Thoracic aorta (tissue), 2 donors: ENCODE measurements around the gene ANO4. TPM values are rescaled to one million over a fixed set of nuclear protein-coding genes. Genes with fewer than 3 reads are reported as not detected.

Experiments used
- ATAC-seq: fragments of 150-250 bp; one replicate; pipeline ENCODE4 v1.8.0; 2017; ENCODE audit warnings: low read depth; ENCODE audit not compliant: insufficient number of reproducible peaks, low FRiP score
- DNase-seq: peaks from one replicate; pipeline ENCODE4 v3.0.0-alpha.2; 2020; ENCODE audit warnings: low spot score
- H3K27ac ChIP-seq, 2 donors: fragments of 200-600 bp; sonication (generic); 1 replicate in 1 of 2; 2 replicates in 1 of 2; pipeline ENCODE4 v1.5.1; 2016; ENCODE audit warnings: mild to moderate bottlenecking in 2 of 2, moderate library complexity in 2 of 2
- H3K27me3 ChIP-seq: fragments of 200-600 bp; sonication (generic); replicated peaks from 2 replicates; pipeline ENCODE4 v1.6.0; 2016; ENCODE audit warnings: mild to moderate bottlenecking; ENCODE audit not compliant: insufficient read depth
- H3K36me3 ChIP-seq: fragments of 200-600 bp; sonication (generic); one replicate; pipeline ENCODE4 v1.5.1; 2016
- H3K4me1 ChIP-seq, 2 donors: fragments of 200-600 bp; sonication (generic); 1 replicate in 1 of 2; 2 replicates in 1 of 2; pipeline versions ENCODE4 v1.5.1 to v1.6.0; 2016; ENCODE audit warnings: low read depth in 2 of 2, mild to moderate bottlenecking in 1 of 2; ENCODE audit not compliant: control insufficient read depth in 1 of 2
- H3K4me3 ChIP-seq: fragments of 200-600 bp; sonication (generic); 2 replicates; pipeline ENCODE4 v1.5.1; 2016; ENCODE audit warnings: mild to moderate bottlenecking
- H3K9me3 ChIP-seq: fragments of 200-600 bp; sonication (generic); 2 replicates; pipeline ENCODE4 v1.5.1; 2016
- CTCF ChIP-seq: fragments of 200-600 bp; sonication (generic); IDR thresholded peaks from one replicate; pipeline ENCODE4 v1.5.1; 2019; ENCODE audit warnings: antibody characterized with exemption
- total RNA-seq, 2 donors: library from RNA; depleted of rRNA; stranded (reverse); fragments of >200 nt; gene quantifications; one replicate each; pipeline versions ENCODE4 v1.1.0 to v1.2.3, GENCODE V29; 2016

ANO4 gene
- total RNA-seq = not detected

GRCh38 chr12:100794441-100795173 is at the start of gene ANO4:
Gene ANO4, plus strand, starts transcription at chr12:100794776. Its CDS starts 107,010 bp downstream, at chr12:100901786.
- no peak for TF ChIP-seq CTCF
- DNase-seq (no peak), ATAC-seq (no peak)
- no peaks in the 10 kb centered on the region for H3K4me1 ChIP-seq
- H3K4me3 ChIP-seq = peak within 1 kb of the TSS; percentile 45
- H3K27ac ChIP-seq = no peak within 1 kb of the TSS
- H3K27me3 ChIP-seq = no peaks in the 10 kb centered on the region
- no peaks in the 10 kb centered on the region for H3K36me3 ChIP-seq
- no peaks in the 10 kb centered on the region for H3K9me3 ChIP-seq

DNA sequence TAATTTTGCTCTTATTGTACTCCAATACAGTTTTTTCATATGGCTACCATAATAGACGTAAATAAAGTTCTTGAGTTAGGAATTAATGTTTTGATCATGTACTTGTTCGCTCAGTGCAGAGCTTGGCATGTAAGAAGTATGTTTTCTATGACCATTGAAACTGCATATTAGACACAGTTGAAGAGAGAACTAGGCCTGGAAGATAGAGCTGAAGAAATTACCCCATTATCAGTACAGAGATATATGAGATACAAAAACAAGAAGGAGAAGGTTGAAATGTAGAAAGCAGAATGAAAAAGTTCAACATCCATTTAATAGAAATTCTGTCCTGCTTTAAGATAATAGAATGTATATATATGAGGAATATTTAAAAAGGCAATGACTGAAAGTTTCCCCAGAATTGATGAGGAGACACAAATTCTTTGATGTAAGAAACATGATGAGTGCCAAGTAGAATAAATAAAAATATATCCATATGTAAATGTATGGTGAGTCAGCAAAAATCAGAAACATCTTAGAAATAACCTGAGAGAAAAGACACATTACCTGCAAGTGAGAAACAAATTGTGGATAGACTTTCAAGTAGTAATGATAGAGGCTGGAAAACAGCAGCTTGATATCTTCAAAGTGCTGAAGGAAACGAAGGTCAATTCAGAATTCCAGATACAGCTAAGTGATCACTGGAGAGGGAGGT is 49.1 kb upstream of the ANO4 start:
- ATAC-seq = no peak
- Histone ChIP-seq H3K9me3 (no peaks in the 10 kb centered on the region), H3K27ac (no peak overlapping the region)

GRCh38 chr12:100752841-100753240 is 41.7 kb upstream of the ANO4 start:
- H3K4me1 ChIP-seq = no peaks in the 10 kb centered on the region
- TF ChIP-seq CTCF = no peak
- H3K27ac ChIP-seq = no peak overlapping the region
- ATAC-seq = no peak
- H3K36me3 ChIP-seq = no peaks in the 10 kb centered on the region
- H3K4me3 ChIP-seq = no peak overlapping the region
- no peaks in the 10 kb centered on the region for H3K27me3 ChIP-seq
- H3K9me3 ChIP-seq = peaks cover 4% of the 10 kb centered on the region
- no peak for DNase-seq

More for the DNA sequence above, 49.1 kb upstream of the ANO4 start:
- no peak overlapping the region for H3K4me3 ChIP-seq
- no peaks in the 10 kb centered on the region for H3K36me3 ChIP-seq
- DNase-seq = no peak
- no peaks in the 10 kb centered on the region for H3K27me3 ChIP-seq
- H3K4me1 ChIP-seq = no peaks in the 10 kb centered on the region
- no peak for TF ChIP-seq CTCF

- DNase-seq (no peak), ATAC-seq (no peak)
- no peak for TF ChIP-seq CTCF
- Histone ChIP-seq H3K4me1 (no peaks in the 10 kb centered on the region), H3K27ac (no peak overlapping the region), H3K36me3 (no peaks in the 10 kb centered on the region), H3K9me3 (peaks cover 4% of the 10 kb centered on the region), H3K27me3 (no peaks in the 10 kb centered on the region), H3K4me3 (no peak overlapping the region)
These were observed 40.7 kb upstream of the ANO4 start for GRCh38 chr12:100753837-100754236.

DNA sequence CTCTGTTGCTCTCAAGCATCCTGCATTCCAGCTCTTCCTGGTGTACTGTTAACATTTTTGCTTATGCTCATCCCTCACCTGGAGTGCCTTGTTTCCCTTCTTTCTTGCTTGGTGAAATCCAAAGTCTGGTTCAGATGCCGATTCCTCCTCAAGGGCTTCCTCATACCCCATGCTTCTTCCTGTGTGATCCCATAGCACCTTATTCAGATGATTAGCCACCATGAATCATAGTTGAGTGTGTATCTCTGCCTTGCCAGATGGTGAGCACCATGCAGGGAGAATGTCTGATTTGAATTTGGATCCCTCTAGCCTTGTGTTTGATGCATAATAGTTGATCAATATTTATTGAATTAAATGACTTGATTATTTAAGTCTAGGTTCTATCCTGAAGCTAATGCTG is 39.4 kb upstream of the ANO4 start:
- ATAC-seq = no peak
- Histone ChIP-seq H3K36me3 (no peaks in the 10 kb centered on the region), H3K4me3 (no peak overlapping the region), H3K4me1 (no peaks in the 10 kb centered on the region), H3K9me3 (peaks cover 4% of the 10 kb centered on the region), H3K27me3 (no peaks in the 10 kb centered on the region), H3K27ac (no peak overlapping the region)
- TF ChIP-seq CTCF = no peak
- DNase-seq = no peak
